IPS-20b (cell line): ENCODE data around the gene OR51G1.
"Not testable (repeated sequence)": the region's sequence is repeated elsewhere in the genome, so short reads cannot be mapped to it uniquely, and the experiment has no call there.

Experiments
- H3K27ac ChIP-seq: one replicate; pipeline ENCODE4 v1.5.1; 2013; ENCODE audit warnings: low read length
- H3K27me3 ChIP-seq: 2 replicates; pipeline ENCODE4 v1.6.1; 2013; ENCODE audit warnings: mild to moderate bottlenecking, low read length, inconsistent platforms; ENCODE audit not compliant: insufficient read depth
- H3K36me3 ChIP-seq: 2 replicates; pipeline ENCODE4 v1.6.1; 2013; ENCODE audit warnings: low read depth, mild to moderate bottlenecking, inconsistent platforms, low read length, moderate library complexity; ENCODE audit not compliant: insufficient read depth
- H3K4me1 ChIP-seq: 2 replicates; pipeline ENCODE4 v1.6.1; 2013; ENCODE audit warnings: mild to moderate bottlenecking, control low read depth, inconsistent platforms, low read length, moderate library complexity; ENCODE audit not compliant: insufficient read depth
- H3K4me3 ChIP-seq: 2 replicates; pipeline ENCODE4 v1.5.1; 2013; ENCODE audit warnings: mild to moderate bottlenecking, low read length, inconsistent platforms
- H3K9ac ChIP-seq: 2 replicates; pipeline ENCODE4 v1.6.1; 2013; ENCODE audit warnings: low read depth, mild to moderate bottlenecking, inconsistent platforms, low read length, moderate library complexity
- H3K9me3 ChIP-seq: 2 replicates; pipeline ENCODE4 v1.6.1; 2013; ENCODE audit warnings: mild to moderate bottlenecking, low read depth, low read length, inconsistent platforms; ENCODE audit not compliant: insufficient read depth

The OR51G1 gene, protein sequence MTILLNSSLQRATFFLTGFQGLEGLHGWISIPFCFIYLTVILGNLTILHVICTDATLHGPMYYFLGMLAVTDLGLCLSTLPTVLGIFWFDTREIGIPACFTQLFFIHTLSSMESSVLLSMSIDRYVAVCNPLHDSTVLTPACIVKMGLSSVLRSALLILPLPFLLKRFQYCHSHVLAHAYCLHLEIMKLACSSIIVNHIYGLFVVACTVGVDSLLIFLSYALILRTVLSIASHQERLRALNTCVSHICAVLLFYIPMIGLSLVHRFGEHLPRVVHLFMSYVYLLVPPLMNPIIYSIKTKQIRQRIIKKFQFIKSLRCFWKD

DNA sequence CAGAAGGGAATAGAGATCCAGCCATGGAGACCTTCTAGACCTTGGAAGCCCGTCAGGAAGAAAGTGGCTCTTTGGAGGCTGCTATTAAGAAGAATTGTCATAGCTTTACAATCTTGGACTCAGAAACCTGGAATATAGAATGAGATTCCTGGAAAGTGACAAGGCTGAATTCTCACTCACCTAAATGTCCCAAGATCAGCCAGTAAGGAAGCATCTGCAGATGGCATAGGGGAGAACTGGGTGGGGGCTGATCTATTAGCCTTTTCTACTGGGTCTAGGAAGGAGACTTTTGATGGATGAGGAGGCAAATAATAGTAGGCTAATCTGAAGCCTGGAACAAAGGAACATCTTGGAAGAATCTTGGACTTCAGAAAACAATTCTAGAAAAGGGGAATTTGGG, at the start of gene OR51G1:
Gene OR51G1, minus strand, starts transcription at position 101 of the 400 bp plus-strand sequence. Its CDS starts 0 bp downstream, at position 101.
- Histone ChIP-seq H3K9me3 (no peaks in the 10 kb centered on the region), H3K27me3 (no peaks in the 10 kb centered on the region), H3K4me3 (no peak within 1 kb of the TSS), H3K27ac (no peak within 1 kb of the TSS), H3K4me1 (no peaks in the 10 kb centered on the region), H3K9ac (no peak within 1 kb of the TSS), H3K36me3 (no peaks in the 10 kb centered on the region)

DNA sequence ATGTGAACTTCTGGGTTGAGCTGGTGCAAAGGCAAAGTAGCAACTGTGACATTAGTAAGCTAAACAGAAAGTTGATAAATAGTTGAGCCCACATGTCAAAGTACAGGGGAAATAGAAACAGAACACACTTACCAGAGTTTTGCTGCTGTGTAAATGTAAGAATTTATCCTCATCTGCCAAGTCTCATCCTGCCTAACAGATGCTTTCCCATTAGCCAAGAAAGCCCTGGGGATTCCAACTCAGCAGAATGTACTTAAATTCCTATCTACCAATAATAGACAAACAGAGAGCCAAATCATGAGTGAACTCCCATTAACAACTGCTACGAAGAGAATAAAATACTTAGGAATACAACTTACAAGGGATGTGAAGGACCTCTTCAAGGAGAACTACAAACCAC, 38.7 kb upstream of the OR51G1 start:
- Histone ChIP-seq H3K27me3 (no peaks in the 10 kb centered on the region), H3K27ac (no peak overlapping the region), H3K4me3 (no peak overlapping the region), H3K36me3 (no peaks in the 10 kb centered on the region), H3K9me3 (no peaks in the 10 kb centered on the region), H3K4me1 (no peaks in the 10 kb centered on the region), H3K9ac (no peak overlapping the region)

DNA sequence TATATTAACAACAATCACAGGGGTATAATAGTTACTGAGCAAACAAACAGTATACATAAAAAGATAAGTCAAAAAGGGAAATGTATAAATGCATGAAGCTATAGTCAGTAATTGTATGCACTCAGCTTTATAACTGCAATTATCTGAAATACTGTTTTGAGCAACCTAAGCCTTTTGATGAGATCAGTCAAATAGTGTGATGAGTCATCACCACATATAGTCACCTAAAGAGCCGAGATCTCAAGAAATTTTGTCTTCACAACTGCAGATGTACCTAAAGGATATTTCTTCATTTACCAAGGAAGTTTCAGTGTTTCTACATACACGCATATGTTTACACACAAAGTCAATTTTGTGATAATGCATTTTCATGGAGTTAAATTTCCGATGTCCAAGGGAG, 36.7 kb upstream of the OR51G1 start:
- no peaks in the 10 kb centered on the region for H3K9me3 ChIP-seq
- H3K4me1 ChIP-seq = no peaks in the 10 kb centered on the region
- H3K27ac ChIP-seq = no peak overlapping the region
- no peak overlapping the region for H3K4me3 ChIP-seq
- no peaks in the 10 kb centered on the region for H3K27me3 ChIP-seq
- no peaks in the 10 kb centered on the region for H3K36me3 ChIP-seq
- no peak overlapping the region for H3K9ac ChIP-seq

DNA sequence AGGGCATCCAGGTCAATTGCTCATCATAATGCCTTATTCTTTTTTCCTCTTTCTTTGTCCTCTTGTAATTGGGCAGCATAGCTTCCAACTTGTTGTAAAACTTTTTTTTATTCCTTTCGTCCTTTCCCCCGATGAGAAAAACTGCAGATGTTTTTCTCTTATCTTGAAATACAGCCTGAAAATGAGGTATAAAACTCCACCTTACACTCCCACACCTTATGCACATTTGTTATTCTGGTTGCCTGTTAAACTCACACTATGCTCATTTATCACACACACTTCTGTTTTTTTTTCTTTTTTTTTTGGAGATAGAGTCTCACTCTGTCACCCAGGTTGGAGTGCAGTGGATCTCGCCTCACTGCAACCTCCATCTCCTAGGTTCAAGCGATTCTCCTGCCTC, 33.3 kb upstream of the OR51G1 start:
- no peaks in the 10 kb centered on the region for H3K27me3 ChIP-seq
- no peak overlapping the region for H3K9ac ChIP-seq
- no peaks in the 10 kb centered on the region for H3K4me1 ChIP-seq
- no peaks in the 10 kb centered on the region for H3K9me3 ChIP-seq
- H3K36me3 ChIP-seq = no peaks in the 10 kb centered on the region
- H3K27ac ChIP-seq = no peak overlapping the region
- H3K4me3 ChIP-seq = no peak overlapping the region

DNA sequence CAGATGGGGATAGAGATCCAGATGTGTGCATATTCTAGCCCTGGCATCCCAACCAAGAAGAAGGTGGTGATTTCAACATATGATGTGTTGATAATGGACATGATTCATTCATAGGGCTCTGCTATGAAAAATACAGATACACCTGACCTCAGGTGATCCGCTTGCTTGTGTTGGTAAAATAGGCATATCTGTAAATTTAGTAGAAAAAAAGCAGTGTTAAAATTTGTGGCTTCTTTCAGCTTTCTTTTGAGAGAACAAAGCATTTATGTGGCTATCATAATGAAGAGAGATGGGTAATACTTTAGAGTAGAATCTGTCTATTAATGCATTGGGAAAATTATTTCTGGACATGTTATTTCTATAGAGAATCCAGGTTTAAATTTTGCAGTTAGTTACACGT, 31.5 kb upstream of the OR51G1 start, which contains the start of gene OR51A2:
Gene OR51A2, minus strand, starts transcription at position 101 of the 400 bp plus-strand sequence. Its CDS starts 0 bp downstream, at position 101.
- H3K27ac ChIP-seq, H3K36me3 ChIP-seq, H3K9me3 ChIP-seq, H3K9ac ChIP-seq, H3K4me1 ChIP-seq, H3K27me3 ChIP-seq, H3K4me3 ChIP-seq: not testable (repeated sequence)

DNA sequence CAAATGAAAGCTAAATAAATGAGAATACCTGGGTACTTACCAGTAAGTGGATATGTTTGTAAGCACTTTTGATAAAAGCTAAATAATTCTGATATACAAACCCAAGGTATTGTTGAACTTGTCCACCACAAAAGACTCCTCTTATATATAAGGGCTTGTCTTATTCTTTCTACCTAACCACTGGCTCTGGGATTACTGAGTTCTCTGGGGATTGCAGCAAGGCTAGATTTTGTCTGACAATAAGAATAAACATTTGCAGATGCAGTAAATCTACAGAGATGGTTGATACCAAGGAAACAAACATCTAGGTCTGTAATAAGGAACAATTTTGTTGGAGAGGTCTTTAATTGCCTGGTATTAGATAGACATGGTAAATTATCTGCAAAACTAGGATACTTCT, 23.4 kb upstream of the OR51G1 start, which contains the start of gene OR51A4:
Gene OR51A4, minus strand, starts transcription at position 101 of the 400 bp plus-strand sequence. CDS start 505 bp downstream, outside the sequence.
- H3K4me3 ChIP-seq = no peak within 1 kb of the TSS
- no peaks in the 10 kb centered on the region for H3K9me3 ChIP-seq
- no peaks in the 10 kb centered on the region for H3K36me3 ChIP-seq
- no peaks in the 10 kb centered on the region for H3K27me3 ChIP-seq
- H3K4me1 ChIP-seq = no peaks in the 10 kb centered on the region
- no peak within 1 kb of the TSS for H3K9ac ChIP-seq
- no peak within 1 kb of the TSS for H3K27ac ChIP-seq

DNA sequence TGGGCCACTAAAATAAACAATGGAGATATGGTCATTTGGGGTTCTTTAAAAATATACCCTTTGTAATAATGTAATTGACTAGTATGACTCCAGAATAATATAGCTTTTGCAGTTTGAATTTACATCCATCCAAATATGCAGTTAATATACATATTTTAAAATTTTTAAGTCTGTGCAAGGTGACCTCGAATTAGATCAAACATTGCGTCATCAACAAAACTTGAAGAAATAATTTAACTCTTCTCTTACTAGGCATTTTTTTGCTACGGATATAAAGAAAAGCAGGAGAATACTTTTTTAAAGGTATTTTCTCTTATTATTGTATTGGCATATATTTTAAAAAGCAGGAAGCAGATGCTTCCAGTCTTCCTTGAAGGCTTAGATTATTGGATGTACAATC, 12.6 kb upstream of the OR51G1 start:
- Histone ChIP-seq H3K9me3 (no peaks in the 10 kb centered on the region), H3K9ac (no peak overlapping the region), H3K27ac (no peak overlapping the region), H3K4me3 (no peak overlapping the region), H3K4me1 (no peaks in the 10 kb centered on the region), H3K36me3 (no peaks in the 10 kb centered on the region), H3K27me3 (no peaks in the 10 kb centered on the region)

DNA sequence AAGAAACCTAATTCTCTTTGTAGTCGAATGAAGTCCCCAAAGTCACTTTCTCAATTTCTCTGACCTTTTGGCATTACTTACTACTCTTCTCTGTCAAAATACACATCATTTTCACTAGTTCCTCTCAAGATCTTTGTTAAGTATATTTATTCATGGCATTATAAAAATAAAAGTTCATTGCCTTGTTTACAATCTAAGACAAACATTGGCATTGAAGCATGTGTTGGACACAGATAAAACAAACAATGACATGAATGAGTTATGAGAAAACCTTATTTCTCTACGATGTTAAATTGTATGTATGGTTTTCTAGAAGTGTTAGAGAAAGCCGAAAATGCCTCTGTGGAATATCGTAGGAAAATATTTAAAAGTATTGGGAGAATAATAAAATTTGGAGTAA, 8.6 kb upstream of the OR51G1 start:
- H3K36me3 ChIP-seq = no peaks in the 10 kb centered on the region
- no peaks in the 10 kb centered on the region for H3K9me3 ChIP-seq
- H3K9ac ChIP-seq = no peak overlapping the region
- no peaks in the 10 kb centered on the region for H3K27me3 ChIP-seq
- no peaks in the 10 kb centered on the region for H3K4me1 ChIP-seq
- H3K27ac ChIP-seq = no peak overlapping the region
- no peak overlapping the region for H3K4me3 ChIP-seq

DNA sequence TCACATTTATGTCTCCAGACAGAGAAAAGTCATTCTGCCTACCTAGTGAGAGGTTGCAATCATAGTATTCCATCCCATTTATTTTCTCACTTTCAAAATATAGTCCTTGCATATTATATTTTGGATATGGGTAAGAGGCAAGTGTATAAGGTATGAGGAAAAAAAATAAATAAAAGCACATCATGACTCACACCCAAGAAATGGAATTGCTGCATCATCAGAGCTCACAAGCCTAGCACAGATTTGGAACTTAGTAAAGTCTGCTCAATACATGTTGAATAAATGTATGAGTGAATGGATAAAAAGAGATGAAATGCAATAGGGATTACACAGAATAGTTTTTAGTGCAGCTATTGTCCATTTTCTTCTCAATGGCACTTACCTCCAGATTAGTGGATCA, 2.5 kb upstream of the OR51G1 start:
- Histone ChIP-seq H3K9me3 (no peaks in the 10 kb centered on the region), H3K27me3 (no peaks in the 10 kb centered on the region), H3K27ac (no peak overlapping the region), H3K36me3 (no peaks in the 10 kb centered on the region), H3K4me1 (no peaks in the 10 kb centered on the region), H3K4me3 (no peak overlapping the region), H3K9ac (no peak overlapping the region)

DNA sequence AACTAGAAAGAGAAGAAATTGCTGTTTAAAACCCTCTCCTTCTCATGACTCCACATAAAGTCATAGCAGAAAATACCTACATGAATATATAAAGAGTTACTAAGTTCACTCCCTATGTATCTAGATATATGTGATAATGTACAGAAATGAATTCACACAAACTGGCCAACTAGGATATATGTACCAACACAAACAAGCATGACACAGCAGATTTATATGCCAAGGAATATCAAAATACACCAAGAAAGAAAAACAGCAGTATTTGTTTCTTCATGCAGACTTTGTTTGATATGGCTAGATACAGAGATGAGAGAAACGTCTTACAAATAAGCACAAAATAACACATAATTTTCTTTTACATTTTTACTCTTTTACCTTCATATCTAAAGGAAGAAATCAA, 1.8 kb downstream of the OR51G1 start:
- H3K4me3 ChIP-seq = no peak overlapping the region
- no peaks in the 10 kb centered on the region for H3K9me3 ChIP-seq
- no peak overlapping the region for H3K27ac ChIP-seq
- no peaks in the 10 kb centered on the region for H3K36me3 ChIP-seq
- no peaks in the 10 kb centered on the region for H3K4me1 ChIP-seq
- no peaks in the 10 kb centered on the region for H3K27me3 ChIP-seq
- H3K9ac ChIP-seq = no peak overlapping the region

DNA sequence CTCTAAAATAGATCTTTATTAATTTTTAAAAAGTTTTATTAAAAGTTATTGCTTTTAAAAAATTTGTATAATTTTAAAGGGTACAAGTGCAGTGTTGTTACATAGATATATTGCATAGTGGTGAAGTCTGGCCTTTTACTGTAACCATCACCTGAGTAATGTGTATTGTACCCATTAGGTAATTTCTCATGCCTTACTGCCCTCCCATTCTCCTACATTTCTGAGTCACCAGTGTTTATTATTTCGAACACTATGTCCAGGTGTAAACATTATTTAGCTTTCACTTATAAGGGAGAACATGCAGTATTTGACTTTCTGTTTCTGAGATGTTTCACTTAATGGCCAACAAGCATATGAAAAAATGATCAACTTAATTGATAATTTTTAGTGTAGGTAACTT, 2.3 kb downstream of the OR51G1 start:
- H3K27ac ChIP-seq = no peak overlapping the region
- no peaks in the 10 kb centered on the region for H3K4me1 ChIP-seq
- no peak overlapping the region for H3K9ac ChIP-seq
- no peaks in the 10 kb centered on the region for H3K36me3 ChIP-seq
- no peaks in the 10 kb centered on the region for H3K27me3 ChIP-seq
- H3K9me3 ChIP-seq = no peaks in the 10 kb centered on the region
- H3K4me3 ChIP-seq = no peak overlapping the region

DNA sequence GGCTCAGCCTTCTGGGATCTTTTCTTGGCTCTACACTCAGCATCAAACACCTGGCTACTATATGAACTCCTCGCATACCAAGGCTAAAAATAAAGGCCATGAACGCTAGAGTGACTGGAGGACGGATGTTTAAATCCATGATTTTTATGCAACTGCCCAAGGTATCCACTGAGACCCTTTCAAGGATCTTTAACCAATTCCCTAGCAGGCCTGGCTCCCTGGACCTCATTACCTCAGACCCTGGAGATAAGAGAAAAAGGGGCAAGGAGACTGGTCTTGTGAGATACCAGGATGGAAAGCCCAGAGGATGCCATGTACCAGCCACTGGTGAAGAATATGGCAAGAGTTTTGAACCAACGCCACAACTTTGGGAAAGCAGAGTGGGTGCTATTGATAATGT, 4.9 kb downstream of the OR51G1 start, which contains the start of gene OR51G2:
Gene OR51G2, minus strand, starts transcription at position 101 of the 400 bp plus-strand sequence. CDS start 3,687 bp downstream, outside the sequence.
- no peaks in the 10 kb centered on the region for H3K9me3 ChIP-seq
- H3K4me3 ChIP-seq = no peak within 1 kb of the TSS
- no peak within 1 kb of the TSS for H3K9ac ChIP-seq
- no peak within 1 kb of the TSS for H3K27ac ChIP-seq
- no peaks in the 10 kb centered on the region for H3K4me1 ChIP-seq
- H3K27me3 ChIP-seq = no peaks in the 10 kb centered on the region
- no peaks in the 10 kb centered on the region for H3K36me3 ChIP-seq
